Hippocampal formation (tissue), 2 donors: Measurements from ENCODE around the gene SPACA7.
A peak's percentile ranks its signal among the peaks of the same experiment; 100 is the strongest.
"Not testable (repeated sequence)": the region's sequence is repeated elsewhere in the genome, so short reads cannot be mapped to it uniquely, and the experiment has no call there.

ENCODE experiments used
- DNase-seq, 2 donors: peaks; one replicate each; lab custom pipeline; 2025; lab: John Stamatoyannopoulos, UW

Gene SPACA7

GRCh38 chr13:112424098-112424497 lies 47.9 kb downstream of the SPACA7 start:
- no peak for DNase-seq

GRCh38 chr13:112428704-112429103 lies 52.5 kb downstream of the SPACA7 start:
- DNase-seq: no peak

- no peak for DNase-seq
Measured at GRCh38 chr13:112431734-112432133, 55.6 kb downstream of the SPACA7 start.

DNA sequence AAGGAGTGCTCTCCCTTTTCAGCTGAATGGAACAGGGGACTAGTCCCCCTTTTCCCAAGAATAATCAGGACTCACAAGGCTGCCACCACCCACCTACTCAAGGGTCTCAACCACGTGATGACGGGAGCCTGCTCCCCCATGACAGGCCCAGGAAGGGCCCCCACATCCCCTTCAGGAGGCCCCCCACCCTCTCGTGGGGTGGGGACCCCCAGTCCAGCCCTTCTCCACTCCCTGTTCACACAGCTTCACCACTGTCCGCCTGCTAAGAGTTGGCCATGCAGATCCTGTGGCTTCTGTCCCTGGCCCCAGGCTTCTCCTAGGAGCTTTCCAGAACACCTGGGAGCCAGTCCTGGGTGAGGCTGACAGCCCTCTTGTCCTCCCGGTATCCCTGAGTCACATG lies 56.6 kb downstream of the SPACA7 start:
- not testable (repeated sequence) for DNase-seq

DNA sequence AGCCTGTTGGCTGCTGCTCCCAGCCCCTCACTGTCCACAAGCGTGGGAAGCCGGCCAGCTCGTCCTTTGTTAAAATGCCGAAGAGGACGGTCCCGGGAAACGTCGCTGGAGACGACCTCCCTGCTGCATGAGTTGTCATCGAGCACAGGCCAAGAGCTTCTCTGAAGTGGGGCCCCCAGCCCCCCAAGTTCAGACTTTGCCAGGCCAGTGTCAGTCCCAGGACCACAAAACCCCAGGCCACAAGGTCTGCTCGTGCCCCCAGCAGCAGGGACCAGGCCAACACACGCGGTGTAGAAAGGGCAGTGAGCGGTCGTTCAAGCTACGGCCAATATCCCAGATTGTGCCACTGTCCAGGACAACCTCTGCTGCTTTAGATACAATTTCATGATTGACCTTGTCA lies 57.4 kb downstream of the SPACA7 start:
- not testable (repeated sequence) for DNase-seq

GRCh38 chr13:112434032-112434431 lies 57.9 kb downstream of the SPACA7 start:
- no peak for DNase-seq

- DNase-seq: no peak
Measured at GRCh38 chr13:112434937-112435523, 58.9 kb downstream of the SPACA7 start.

GRCh38 chr13:112435973-112436372 lies 59.8 kb downstream of the SPACA7 start:
- DNase-seq: no peak

DNA sequence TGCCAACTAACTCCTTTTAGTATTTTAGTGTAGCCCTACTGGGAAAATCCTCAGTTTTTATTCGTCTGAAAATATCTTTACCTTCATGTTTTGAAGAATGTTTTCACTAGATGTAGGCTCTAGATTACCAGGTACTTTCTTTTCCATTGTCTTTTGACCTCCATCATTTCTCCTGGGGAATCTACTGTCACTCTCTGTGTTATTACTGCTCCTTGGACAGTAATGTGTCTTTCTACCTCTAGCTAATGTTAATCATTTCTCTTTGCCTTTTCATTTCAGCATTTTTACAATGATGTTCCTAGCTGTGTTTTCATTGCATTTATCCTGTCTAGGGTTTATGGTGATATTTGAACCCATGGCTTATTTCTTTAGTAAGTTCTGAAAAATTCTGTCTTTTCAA lies 61.9 kb downstream of the SPACA7 start:
- DNase-seq: no peak

DNA sequence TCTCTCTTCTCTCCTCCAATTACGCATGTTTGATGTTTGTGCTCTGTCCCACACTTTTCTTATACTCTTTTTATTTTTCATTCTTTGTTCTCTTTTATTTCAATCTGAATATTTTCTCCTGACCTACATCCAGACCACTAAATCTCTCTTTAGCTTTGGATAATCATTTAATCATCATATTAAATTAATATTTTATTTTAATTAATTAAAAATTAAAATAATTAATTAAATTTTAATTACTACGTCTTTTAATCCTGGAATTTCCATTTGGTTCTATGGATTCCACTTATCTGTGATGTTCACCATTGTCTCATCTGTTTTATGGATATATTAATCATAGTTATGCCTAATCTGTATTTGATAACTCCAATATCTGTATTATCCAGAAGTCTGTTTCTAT lies 62.4 kb downstream of the SPACA7 start:
- no peak for DNase-seq

- no peak for DNase-seq
Measured at GRCh38 chr13:112441226-112441625, 65.1 kb downstream of the SPACA7 start.

- DNase-seq: no peak
Measured at GRCh38 chr13:112441779-112442310, 65.7 kb downstream of the SPACA7 start.

DNA sequence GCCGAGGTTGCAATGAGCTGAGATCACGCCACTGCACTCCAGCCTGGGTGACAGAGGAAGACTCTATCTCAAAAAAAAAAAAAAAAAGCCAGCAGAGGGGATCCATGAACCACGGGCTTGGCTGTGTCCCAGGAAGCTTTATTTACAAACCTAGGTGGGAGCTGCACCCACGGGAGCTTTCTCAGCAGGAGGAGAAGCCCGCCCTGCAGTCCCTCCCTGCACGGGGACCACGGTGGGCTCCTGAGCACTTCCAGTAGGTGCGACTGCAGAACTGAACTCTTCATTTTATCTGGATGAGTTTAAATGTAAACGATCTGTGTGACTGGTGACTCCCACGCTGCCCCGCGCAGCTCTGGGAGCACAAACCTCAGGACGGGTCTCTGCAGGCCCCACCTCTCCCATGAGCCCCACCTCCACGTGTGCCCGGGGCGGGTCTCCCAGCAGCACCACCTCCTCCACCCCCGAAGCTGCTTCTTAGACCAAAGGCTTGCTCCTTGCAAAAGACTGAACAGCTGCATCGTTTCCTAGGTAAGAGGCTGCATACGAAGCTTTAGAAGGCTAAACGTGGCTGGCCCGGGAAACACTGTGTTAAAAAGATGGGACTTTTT lies 66.4 kb downstream of the SPACA7 start:
- no peak for DNase-seq

- no peak for DNase-seq
Measured at GRCh38 chr13:112443191-112443994, 67.2 kb downstream of the SPACA7 start.

DNA sequence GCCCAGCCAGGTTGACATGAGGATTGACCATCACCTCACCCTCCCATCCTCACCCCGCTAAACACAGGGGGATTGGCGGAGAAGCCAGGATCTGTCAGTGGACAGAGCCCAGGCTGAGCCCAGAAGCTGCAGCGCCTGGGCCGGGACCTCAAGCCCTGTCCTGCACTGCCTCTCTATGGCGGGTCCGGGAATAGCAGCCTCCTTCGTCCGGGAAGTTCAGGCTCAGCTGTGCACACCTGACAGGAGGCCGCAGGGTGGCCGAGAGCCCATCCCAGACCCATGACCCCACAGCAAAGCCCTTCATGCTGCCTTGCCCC lies 67.8 kb downstream of the SPACA7 start:
- DNase-seq: peak; percentile 22 to 27

- no peak for DNase-seq
Measured at GRCh38 chr13:112444416-112445399, 68.6 kb downstream of the SPACA7 start.

- DNase-seq: no peak
Measured at GRCh38 chr13:112445411-112446271, 69.5 kb downstream of the SPACA7 start.

- no peak for DNase-seq
Measured at GRCh38 chr13:112446347-112446861, 70.2 kb downstream of the SPACA7 start.

GRCh38 chr13:112446867-112447266 lies 70.7 kb downstream of the SPACA7 start:
- DNase-seq: no peak

DNA sequence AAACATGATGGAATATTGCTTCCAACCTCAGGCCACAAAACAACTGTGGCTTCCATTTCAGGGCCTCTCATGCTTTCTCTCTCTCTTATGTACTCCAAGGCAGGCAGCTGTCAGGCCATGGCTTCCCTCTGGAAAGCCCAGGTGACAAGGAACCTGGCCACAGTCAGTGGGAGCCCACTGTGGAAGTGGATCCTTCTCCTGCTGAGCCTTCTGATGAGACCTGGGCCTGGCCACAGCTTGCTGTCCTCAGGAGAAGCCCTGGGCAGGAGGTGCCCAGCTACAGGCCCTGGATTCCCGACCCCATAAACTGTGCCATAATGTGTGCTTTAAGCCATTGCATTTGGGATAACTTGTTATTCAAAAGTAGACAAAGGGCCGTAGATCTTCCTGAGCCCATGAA lies 71.2 kb downstream of the SPACA7 start:
- DNase-seq: no peak
